ENCODE results near the gene HAUS8. TPM values are rescaled to one million over a fixed set of nuclear protein-coding genes. Genes with fewer than 3 reads are reported as not detected.

The HAUS8 gene
- total RNA-seq, 1 donor from 2014 or later, result 36.5 TPM

DNA sequence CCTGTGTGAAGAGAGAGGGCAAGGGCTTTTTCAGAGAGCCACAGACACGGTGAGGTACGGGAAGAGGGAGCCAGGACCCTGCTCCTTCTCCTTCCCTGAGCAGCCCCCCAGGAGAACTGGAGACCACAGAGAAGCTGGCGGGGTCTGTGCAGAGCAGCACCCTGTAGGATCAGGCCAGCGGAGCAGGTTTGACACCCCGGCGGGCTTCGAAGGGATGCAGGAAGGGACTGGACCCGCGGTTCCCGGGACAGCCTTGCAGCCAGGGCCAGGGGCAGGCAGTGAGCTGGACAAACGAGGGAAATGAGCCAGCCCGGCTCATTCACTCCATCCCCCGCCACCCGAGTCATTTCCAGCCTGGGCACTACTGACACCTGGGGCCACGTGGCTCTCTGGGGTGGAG, 70.9 kb downstream of the HAUS8 start:
- Mint-ChIP-seq H3K27me3 (ENCODE audit: low read depth) (no peaks in the 10 kb centered on the region), H3K9me3 (no peaks in the 10 kb centered on the region), H3K4me3 (no peak overlapping the region), H3K4me1 (no peaks in the 10 kb centered on the region), H3K36me3 (ENCODE audit: low read depth) (peaks cover 2% of the 10 kb centered on the region), H3K27ac (ENCODE audit: unreplicated experiment) (no peak overlapping the region)
- TF ChIP-seq, protein P1, sequence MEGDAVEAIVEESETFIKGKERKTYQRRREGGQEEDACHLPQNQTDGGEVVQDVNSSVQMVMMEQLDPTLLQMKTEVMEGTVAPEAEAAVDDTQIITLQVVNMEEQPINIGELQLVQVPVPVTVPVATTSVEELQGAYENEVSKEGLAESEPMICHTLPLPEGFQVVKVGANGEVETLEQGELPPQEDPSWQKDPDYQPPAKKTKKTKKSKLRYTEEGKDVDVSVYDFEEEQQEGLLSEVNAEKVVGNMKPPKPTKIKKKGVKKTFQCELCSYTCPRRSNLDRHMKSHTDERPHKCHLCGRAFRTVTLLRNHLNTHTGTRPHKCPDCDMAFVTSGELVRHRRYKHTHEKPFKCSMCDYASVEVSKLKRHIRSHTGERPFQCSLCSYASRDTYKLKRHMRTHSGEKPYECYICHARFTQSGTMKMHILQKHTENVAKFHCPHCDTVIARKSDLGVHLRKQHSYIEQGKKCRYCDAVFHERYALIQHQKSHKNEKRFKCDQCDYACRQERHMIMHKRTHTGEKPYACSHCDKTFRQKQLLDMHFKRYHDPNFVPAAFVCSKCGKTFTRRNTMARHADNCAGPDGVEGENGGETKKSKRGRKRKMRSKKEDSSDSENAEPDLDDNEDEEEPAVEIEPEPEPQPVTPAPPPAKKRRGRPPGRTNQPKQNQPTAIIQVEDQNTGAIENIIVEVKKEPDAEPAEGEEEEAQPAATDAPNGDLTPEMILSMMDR (conservative IDR thresholded peaks at IDR 0.05), result no peak
- DNase-seq (ENCODE audit: low read depth, low spot score), result no peak

DNA sequence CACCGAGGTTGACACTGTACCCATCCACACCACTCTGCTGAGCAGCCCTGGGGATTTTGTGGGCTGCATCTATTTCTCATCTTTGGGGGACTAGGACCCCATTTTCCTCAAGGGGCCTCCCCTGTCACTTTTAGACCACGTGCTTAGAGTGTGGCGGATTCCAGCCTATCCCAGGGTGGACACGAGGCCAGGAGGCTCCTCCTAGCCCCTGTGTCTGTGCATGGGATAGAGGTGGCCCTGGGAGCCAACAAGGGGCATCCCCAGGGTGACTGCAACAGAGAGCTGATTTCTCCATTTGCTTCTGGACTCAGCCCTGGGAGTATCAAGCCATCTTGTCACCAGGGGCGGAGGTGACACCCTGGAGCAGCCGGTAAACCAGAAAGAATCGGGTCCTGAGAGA, 72.8 kb downstream of the HAUS8 start:
- no peak for DNase-seq (ENCODE audit: low read depth, low spot score)
- Mint-ChIP-seq H3K27ac (ENCODE audit: unreplicated experiment) (no peak overlapping the region), H3K36me3 (ENCODE audit: low read depth) (peaks cover 10% of the 10 kb centered on the region), H3K4me3 (no peak overlapping the region), H3K9me3 (peaks cover 6% of the 10 kb centered on the region), H3K27me3 (ENCODE audit: low read depth) (no peaks in the 10 kb centered on the region), H3K4me1 (no peaks in the 10 kb centered on the region)
- TF ChIP-seq, protein P1 (conservative IDR thresholded peaks at IDR 0.05), result no peak

DNA sequence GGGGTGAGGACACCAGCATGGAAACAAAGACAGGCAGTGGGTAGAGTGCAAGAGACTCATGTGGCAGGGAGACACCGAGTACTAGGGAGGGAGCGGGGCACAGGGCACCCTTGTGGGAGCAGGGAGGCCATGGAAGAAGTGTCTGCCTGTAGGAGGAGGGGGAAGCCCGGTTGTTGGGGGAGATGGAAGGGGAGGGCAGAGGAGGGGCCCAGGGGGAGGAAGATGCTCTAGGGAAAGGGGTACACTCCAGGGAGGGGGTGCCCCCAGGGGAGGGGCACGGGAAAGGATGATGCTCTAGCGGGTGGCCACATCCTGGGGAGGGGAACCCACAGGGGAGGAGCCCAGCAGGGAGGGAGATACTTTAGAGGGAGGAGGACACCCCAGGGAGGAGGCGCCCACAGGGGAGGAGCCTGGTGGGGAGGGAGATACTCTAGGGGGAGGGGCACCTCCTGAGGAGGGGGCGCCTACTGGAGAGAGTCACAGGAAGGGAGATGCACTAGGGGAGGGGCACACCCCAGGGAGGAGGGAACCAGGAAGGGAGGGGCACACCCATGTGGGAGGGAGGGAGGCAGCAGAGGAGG, 73.6 kb downstream of the HAUS8 start:
- H3K4me3 Mint-ChIP-seq, result no peak overlapping the region
- H3K4me1 Mint-ChIP-seq, result no peaks in the 10 kb centered on the region
- TF ChIP-seq, protein P1 (conservative IDR thresholded peaks at IDR 0.05), result no peak
- peaks cover 10% of the 10 kb centered on the region for H3K36me3 Mint-ChIP-seq (ENCODE audit: low read depth)
- H3K9me3 Mint-ChIP-seq, result peaks cover 6% of the 10 kb centered on the region
- H3K27ac Mint-ChIP-seq (ENCODE audit: unreplicated experiment), result no peak overlapping the region
- H3K27me3 Mint-ChIP-seq (ENCODE audit: low read depth), result no peaks in the 10 kb centered on the region
- no peak for DNase-seq (ENCODE audit: low read depth, low spot score)

Other genes with a start within 250 kb of the HAUS8 start
- 59.9 and 64.4 TPM in 2 replicates for gene SIN3B, start 246.1 kb downstream of the HAUS8 start, total RNA-seq
- not detected in 2 replicates for gene F2RL3, start 186.5 kb downstream of the HAUS8 start, total RNA-seq
- 14.5 and 17.0 TPM in 2 replicates for gene CPAMD8, start 48.6 kb downstream of the HAUS8 start, total RNA-seq
- 113 and 119 TPM in 2 replicates for gene MYO9B, start 325 bp upstream of the HAUS8 start, total RNA-seq
- gene USE1, start 139.9 kb upstream of the HAUS8 start, total RNA-seq, result 15.7 and 17.6 TPM in 2 replicates
- 10.4 and 12.0 TPM in 2 replicates for gene OCEL1, start 150.8 kb upstream of the HAUS8 start, total RNA-seq
- gene NR2F6, start 170.5 kb upstream of the HAUS8 start, total RNA-seq, result 52.8 and 57.6 TPM in 2 replicates
- gene USHBP1, start 189.3 kb upstream of the HAUS8 start, total RNA-seq, result 0.23 and 0.57 TPM in 2 replicates
- 79.1 and 89.3 TPM in 2 replicates for gene BABAM1, start 192.0 kb upstream of the HAUS8 start, total RNA-seq
- gene ANKLE1, start 206.4 kb upstream of the HAUS8 start, total RNA-seq, result 4.5 and 4.9 TPM in 2 replicates
- 8.1 and 8.5 TPM in 2 replicates for gene ABHD8, start 228.0 kb upstream of the HAUS8 start, total RNA-seq
- gene MRPL34, start 230.4 kb upstream of the HAUS8 start, total RNA-seq, result 73.4 and 74.2 TPM in 2 replicates
- gene DDA1, start 234.1 kb upstream of the HAUS8 start, total RNA-seq, result 44.9 and 49.9 TPM in 2 replicates

Measured in neural crest cell (in vitro differentiated cells).